GM23248 (cell line): ENCODE results near the gene SEZ6.

Experiments
- EZH2 ChIP-seq: fragments of 200-600 bp; sonication (generic); IDR thresholded peaks from 2 replicates; pipeline ENCODE4 v1.6.1; 2018; ENCODE audit warnings: antibody characterized with exemption, mild to moderate bottlenecking; ENCODE audit not compliant: insufficient read depth, poor library complexity, severe bottlenecking
- EZH2phosphoT487 ChIP-seq: fragments of 200-600 bp; sonication (generic); IDR thresholded peaks from 2 replicates; pipeline ENCODE4 v1.6.1; 2018; ENCODE audit warnings: antibody characterized with exemption, moderate library complexity, mild to moderate bottlenecking, low read depth; ENCODE audit not compliant: insufficient read depth

DNA sequence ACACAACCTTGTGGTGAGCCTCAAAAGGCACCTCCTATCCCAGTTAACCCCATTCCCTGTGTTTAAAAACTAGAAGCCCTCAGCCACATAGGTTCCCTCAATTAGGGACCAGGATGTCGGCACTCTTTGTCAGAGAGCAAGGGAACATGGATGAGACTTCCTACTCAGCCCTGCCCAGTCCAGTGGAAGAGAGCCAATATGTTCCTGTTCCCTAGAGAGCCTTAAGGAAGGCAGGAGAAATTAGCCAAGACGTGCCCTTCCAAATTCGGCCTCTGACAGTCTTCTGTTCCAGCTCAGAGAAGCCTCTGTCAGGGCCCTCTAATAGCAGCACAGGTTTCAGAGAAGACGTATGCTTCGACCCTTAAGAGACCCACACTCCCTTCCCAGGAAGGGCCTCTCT lies 88.4 kb downstream of the SEZ6 start:
- TF ChIP-seq EZH2 (no peak), EZH2phosphoT487 (no peak)
